Measurements from ENCODE around the gene SMIM35.

SMIM35 gene

DNA sequence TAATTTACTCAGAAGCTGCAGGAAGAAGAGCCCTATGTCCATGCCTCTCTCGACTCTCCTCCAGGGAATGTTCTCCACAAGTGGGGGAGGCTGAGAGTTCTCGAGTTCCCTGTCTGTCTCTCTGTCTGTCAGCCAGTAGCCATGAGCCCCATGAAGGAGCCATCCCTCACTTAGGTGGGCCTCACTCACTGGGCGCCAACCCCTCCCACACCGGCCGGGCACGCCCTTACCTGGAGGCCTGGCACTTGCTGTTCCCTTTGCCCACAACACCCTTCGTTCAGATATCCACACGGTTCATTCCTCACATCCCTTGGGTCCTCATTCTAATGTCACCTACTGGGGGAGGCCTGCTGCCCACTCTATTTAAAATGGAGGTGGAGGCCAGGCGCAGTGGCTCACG is 114.7 kb downstream of the SMIM35 start:
- FAIRE-seq: no peak

DNA sequence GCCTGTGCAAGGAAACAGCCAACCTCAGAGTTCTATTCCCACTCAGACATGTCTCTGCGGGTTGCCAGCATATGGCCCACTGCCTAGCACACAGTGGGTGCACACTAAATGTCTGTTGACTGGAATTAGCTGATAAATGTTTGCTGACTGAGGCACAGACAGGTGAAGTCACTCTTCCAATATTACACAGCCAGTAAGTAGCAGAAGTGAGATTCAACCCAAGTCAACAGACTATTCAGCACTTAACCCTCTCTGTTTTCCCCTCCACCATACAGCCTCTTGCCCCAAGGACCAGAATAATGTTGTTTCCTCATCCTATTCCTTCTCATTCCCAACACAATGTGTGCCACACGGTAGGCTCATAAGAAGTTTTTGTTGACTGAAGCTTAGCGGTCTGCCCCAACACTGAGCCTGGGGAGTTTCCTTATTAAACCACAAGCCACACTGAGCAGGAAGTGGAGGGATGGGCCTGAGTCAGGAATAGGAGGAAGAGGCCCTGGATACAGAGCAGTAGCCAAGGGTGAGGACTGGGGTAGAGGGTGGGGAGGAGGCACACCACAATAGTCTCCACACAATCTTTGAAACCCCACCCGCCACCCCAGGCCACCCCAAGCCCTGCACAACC is 116.3 kb downstream of the SMIM35 start:
- FAIRE-seq (peak; percentile 26), DNase-seq (ENCODE audit: extremely low spot score, insufficient read length, low read depth) (no peak)

More for the DNA sequence above, 114.7 kb downstream of the SMIM35 start:
- DNase-seq (ENCODE audit: extremely low spot score, insufficient read length, low read depth): no peak

- no peak for DNase-seq (ENCODE audit: extremely low spot score, insufficient read length, low read depth)
- no peak for FAIRE-seq
Measured at GRCh38 chr11:117969160-117969991, 117.4 kb downstream of the SMIM35 start.

DNA sequence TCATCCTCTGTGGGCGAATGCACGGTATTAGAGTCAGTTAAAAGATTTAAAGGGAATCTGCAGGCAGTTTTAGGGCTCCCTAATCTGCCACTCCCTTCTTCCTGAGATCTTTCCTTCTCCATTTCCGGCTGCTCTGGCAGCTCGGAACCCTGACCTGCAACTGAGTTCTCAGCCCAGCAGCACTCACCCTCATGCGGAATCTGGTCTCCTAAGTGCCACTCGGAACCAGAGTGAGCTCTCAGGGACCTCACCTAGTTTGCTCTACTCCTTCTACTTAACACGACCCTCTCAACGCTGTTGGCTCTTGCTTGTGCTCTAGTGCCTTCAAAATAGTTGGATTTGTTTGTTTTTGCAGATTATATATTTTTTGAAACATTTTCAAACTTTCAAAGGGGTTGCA is 119.9 kb downstream of the SMIM35 start:
- no peak for FAIRE-seq

DNA sequence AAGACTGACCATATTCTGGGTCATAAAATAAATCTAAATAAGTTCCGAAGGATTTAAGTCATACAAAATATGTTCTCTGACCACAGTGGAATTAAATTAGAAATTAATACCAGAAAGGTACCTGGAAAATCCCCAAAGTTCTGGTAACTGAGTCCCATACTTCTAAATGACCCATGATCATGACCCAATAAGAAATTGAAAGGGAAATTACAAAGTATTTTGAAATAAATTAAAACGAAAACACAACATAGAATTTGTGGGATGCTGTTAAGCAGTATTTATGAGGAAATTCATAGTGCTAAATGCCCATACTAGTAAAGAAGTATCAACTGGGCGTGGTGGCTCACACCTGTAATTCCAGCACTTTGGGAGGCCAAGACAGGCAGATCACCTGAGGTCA is 123.9 kb downstream of the SMIM35 start:
- DNase-seq (ENCODE audit: extremely low spot score, insufficient read length, low read depth): no peak
- no peak for FAIRE-seq

More for the DNA sequence above, 119.9 kb downstream of the SMIM35 start:
- no peak for DNase-seq (ENCODE audit: extremely low spot score, insufficient read length, low read depth)

DNA sequence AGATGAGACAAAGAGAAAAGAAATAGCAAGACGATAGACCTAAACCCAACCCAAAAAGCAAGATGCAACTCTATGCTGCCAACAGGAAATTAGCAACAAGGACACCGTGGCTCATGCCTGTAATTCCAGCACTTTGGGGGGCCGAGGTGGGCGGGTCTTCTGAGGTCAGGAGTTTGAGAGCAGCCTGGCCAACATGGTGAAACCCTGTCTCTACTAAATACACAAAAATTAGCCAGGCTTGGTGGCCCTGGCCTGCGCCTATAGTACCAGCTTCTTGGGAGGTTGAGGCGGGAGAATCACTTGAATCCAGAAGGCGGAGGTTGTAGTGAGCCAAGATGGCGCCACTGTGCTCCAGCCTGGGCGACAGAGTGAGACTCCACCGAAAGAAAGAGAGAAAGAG is 124.9 kb downstream of the SMIM35 start:
- DNase-seq (ENCODE audit: extremely low spot score, insufficient read length, low read depth): no peak
- no peak for FAIRE-seq

GRCh38 chr11:117960406-117960805 is 126.4 kb downstream of the SMIM35 start:
- DNase-seq (ENCODE audit: extremely low spot score, insufficient read length, low read depth) (no peak), FAIRE-seq (no peak)

- FAIRE-seq (no peak), DNase-seq (ENCODE audit: extremely low spot score, insufficient read length, low read depth) (no peak)
Measured at GRCh38 chr11:117959438-117960149, 127.2 kb downstream of the SMIM35 start.

DNA sequence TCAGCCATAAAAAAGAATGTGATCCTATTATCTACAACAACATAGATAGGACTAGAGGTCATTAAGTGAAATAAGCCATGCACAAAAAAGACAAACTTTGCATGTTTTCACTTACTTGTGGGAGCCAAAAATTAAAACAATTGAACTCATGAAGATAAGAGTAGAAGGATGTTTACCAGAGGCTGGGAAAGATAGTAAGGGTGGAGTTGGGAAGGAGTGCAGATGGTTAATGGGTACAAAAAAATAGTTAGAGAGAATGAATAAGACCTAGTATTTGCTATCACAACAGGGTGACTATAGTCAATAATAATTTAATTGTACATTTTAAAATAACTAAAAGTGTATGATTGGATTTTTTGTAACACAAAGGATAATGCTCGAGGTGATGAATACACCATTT is 127.8 kb downstream of the SMIM35 start:
- DNase-seq (ENCODE audit: extremely low spot score, insufficient read length, low read depth) (no peak), FAIRE-seq (no peak)

Data from GM18507 (cell line).